B cell (primary cell): ENCODE measurements around the gene SMIM12. TPM values are rescaled to one million over a fixed set of nuclear protein-coding genes. Genes with fewer than 3 reads are reported as not detected.

Experiments used
- ATAC-seq: fragments of 200-7000 bp; cut with Tn5 transposase; one replicate; pipeline ENCODE4 v1.10.0; 2021; ENCODE audit warnings: low read depth, mild to moderate bottlenecking, moderate number of reproducible peaks, moderate library complexity
- CTCF ChIA-PET: fragments of 350-600 bp; sonication (Branson Sonifier 250); formaldehyde crosslinking; loops from one replicate; lab custom pipeline; 2021; ENCODE audit warnings: antibody characterized with exemption, inconsistent platforms; lab: Charles Lee
- POLR2A ChIA-PET: fragments of 350-600 bp; sonication (Branson Sonifier 250); formaldehyde crosslinking; loops from one replicate; lab custom pipeline; 2021; ENCODE audit warnings: antibody characterized with exemption; lab: Charles Lee
- DNase-seq: peaks from one replicate; pipeline ENCODE4 v3.0.0; 2013
- H2AFZ ChIP-seq: 2 replicates; pipeline ENCODE4 v1.6.1; 2012; ENCODE audit warnings: mild to moderate bottlenecking, low read depth, low read length; ENCODE audit not compliant: insufficient read depth, poor library complexity, severe bottlenecking
- H3K27ac ChIP-seq, 2 donors: 1 replicate in 1 of 2; 2 replicates in 1 of 2; pipeline ENCODE4 v1.5.1; 2012 to 2013; ENCODE audit warnings: low read length in 2 of 2, mild to moderate bottlenecking in 2 of 2, moderate library complexity in 1 of 2
- H3K27me3 ChIP-seq, 4 experiments: fragments of 200-600 bp in 1 of 4; sonication (generic) in 1 of 4; replicated peaks in 1 of 4; 1 replicate in 2 of 4; 2 replicates in 2 of 4; pipeline versions ENCODE4 v1.6.1 to v1.7.0; 2013 to 2016; ENCODE audit warnings: low read length in 3 of 4, mild to moderate bottlenecking in 2 of 4, mixed read lengths in 1 of 4, moderate library complexity in 1 of 4; ENCODE audit not compliant: insufficient read depth in 4 of 4, control insufficient read depth in 3 of 4; ENCODE audit errors: control extremely low read depth in 1 of 4
- H3K36me3 ChIP-seq, 2 experiments: replicated peaks in 1 of 2; 1 replicate in 1 of 2; 2 replicates in 1 of 2; pipeline versions ENCODE4 v1.6.1 to v1.7.1; 2013; ENCODE audit warnings: low read length in 1 of 2; ENCODE audit not compliant: insufficient read depth in 2 of 2, control insufficient read depth in 1 of 2; ENCODE audit errors: control extremely low read depth in 1 of 2, extremely low read depth in 1 of 2
- H3K4me1 ChIP-seq, 2 donors: fragments of 200-600 bp in 1 of 2; sonication (generic) in 1 of 2; 1 replicate in 1 of 2; 2 replicates in 1 of 2; pipeline versions ENCODE4 v1.5.1 to v1.6.1; 2013 to 2017; ENCODE audit warnings: low read length in 2 of 2; ENCODE audit not compliant: control insufficient read depth in 2 of 2, insufficient read depth in 2 of 2
- H3K4me2 ChIP-seq: replicated peaks from 2 replicates; pipeline ENCODE3; 2012; ENCODE audit warnings: mild to moderate bottlenecking, low read depth, low read length; ENCODE audit not compliant: poor library complexity, severe bottlenecking
- H3K4me3 ChIP-seq, 5 experiments: fragments of 200-600 bp in 1 of 5; sonication (generic) in 1 of 5; 1 replicate in 3 of 5; 2 replicates in 2 of 5; pipeline versions ENCODE4 v1.5.1 to v1.7.0; 2011 to 2016; ENCODE audit warnings: low read length in 4 of 5, mild to moderate bottlenecking in 4 of 5, low read depth in 2 of 5, control low read depth in 1 of 5, moderate library complexity in 1 of 5; ENCODE audit not compliant: insufficient read depth in 1 of 5; ENCODE audit errors: control extremely low read depth in 1 of 5, extremely low read depth in 1 of 5
- H3K79me2 ChIP-seq: fragments of 200-600 bp; sonication (generic); one replicate; pipeline ENCODE4 v1.6.0; 2016; ENCODE audit warnings: low read length; ENCODE audit not compliant: control insufficient read depth, insufficient read depth
- H3K9ac ChIP-seq: fragments of 200-600 bp; sonication (generic); 2 replicates; pipeline ENCODE4 v1.6.1; 2017; ENCODE audit warnings: mild to moderate bottlenecking, low read length, moderate library complexity
- H3K9me3 ChIP-seq, 3 donors: one replicate each; pipeline versions ENCODE4 v1.6.1 to v1.7.1; 2013; ENCODE audit warnings: low read length in 2 of 3; ENCODE audit not compliant: control insufficient read depth in 2 of 3, insufficient read depth in 1 of 3; ENCODE audit errors: control extremely low read depth in 1 of 3
- H4K20me1 ChIP-seq: 2 replicates; pipeline ENCODE4 v1.6.0; 2012; ENCODE audit warnings: mild to moderate bottlenecking, low read length; ENCODE audit not compliant: insufficient read depth, control insufficient read depth, poor library complexity, severe bottlenecking
- H3K27ac Mint-ChIP-seq: one replicate; pipeline ENCODE4 v1.8.0; 2021; ENCODE audit warnings: mixed read lengths
- H3K27me3 Mint-ChIP-seq: one replicate; pipeline ENCODE4 v1.8.0; 2021; ENCODE audit warnings: mixed read lengths
- H3K4me1 Mint-ChIP-seq: one replicate; pipeline ENCODE4 v1.8.0; 2021; ENCODE audit warnings: mixed read lengths
- H3K4me3 Mint-ChIP-seq: one replicate; pipeline ENCODE4 v1.8.0; 2021; ENCODE audit warnings: mixed read lengths
- H3K9me3 Mint-ChIP-seq: one replicate; pipeline ENCODE4 v1.8.0; 2022; ENCODE audit warnings: mixed read lengths; ENCODE audit not compliant: insufficient read depth
- CTCF ChIP-seq: fragments of 200-600 bp; IDR thresholded peaks from one replicate; pipeline ENCODE4 v1.8.0; 2022; ENCODE audit warnings: antibody characterized with exemption, mild to moderate bottlenecking
- EZH2 ChIP-seq: IDR thresholded peaks from 2 replicates; pipeline ENCODE4 v1.6.1; 2012; ENCODE audit warnings: borderline replicate concordance, low read depth, mild to moderate bottlenecking, moderate library complexity, low read length; ENCODE audit not compliant: insufficient read depth, poor library complexity, severe bottlenecking
- WGBS: methylation state at CpG from one replicate; pipeline ENCODE4 v1.1.5; 2013; ENCODE audit warnings: missing lambda C conversion rate; ENCODE audit not compliant: insufficient coverage; 5-methylcytosine and 5-hydroxymethylcytosine counted together
- intact Hi-C: fragments of 100-400 bp; cut with micrococcal nuclease; formaldehyde crosslinking; loops from one replicate; pipeline ENCODE4 v1.10.0; 2022
- polyA plus RNA-seq: library from polyadenylated mRNA; depleted of rRNA; stranded (reverse); fragments of >200 nt; gene quantifications from 2 replicates; pipeline ENCODE4 v1.2.3, GENCODE V29; 2012
- total RNA-seq, 2 donors: library from RNA; stranded (reverse); fragments of 120-200 nt in 1 of 2; gene quantifications; 1 replicate in 1 of 2; 2 replicates in 1 of 2; pipeline versions ENCODE4 v1.2.3 to v1.2.4, GENCODE V29; 2013 to 2022

Gene SMIM12
- total and polyA plus RNA-seq, 2 donors (not counting 1 experiment from before 2014, with no cell fraction given): 26.2 to 33.1 TPM

- H3K27me3 Mint-ChIP-seq: peaks cover 10% of the 10 kb centered on the region
- CTCF ChIA-PET: no interaction called here
Measured at GRCh38 chr1:34900775-34901502, 41.4 kb upstream of the SMIM12 start.

More at GRCh38 chr1:34900775-34901502, 41.4 kb upstream of the SMIM12 start:
- POLR2A ChIA-PET: no interaction called here
- H4K20me1 ChIP-seq: no peaks in the 10 kb centered on the region
- no peaks in the 10 kb centered on the region for H3K4me1 ChIP-seq
- no peaks in the 10 kb centered on the region for H3K9me3 ChIP-seq
- TF ChIP-seq EZH2 (no peak), CTCF (no peak)
- no peak overlapping the region for H3K4me3 ChIP-seq
- H2AFZ ChIP-seq: no peak overlapping the region
- ATAC-seq (no peak), DNase-seq (no peak)
- H3K27ac ChIP-seq: no peak overlapping the region
- H3K27me3 ChIP-seq: no peaks in the 10 kb centered on the region
- H3K9ac ChIP-seq: no peak overlapping the region
- Mint-ChIP-seq H3K9me3 (no peaks in the 10 kb centered on the region), H3K4me1 (no peaks in the 10 kb centered on the region), H3K4me3 (no peak overlapping the region), H3K27ac (no peak overlapping the region)
- no peaks in the 10 kb centered on the region for H3K79me2 ChIP-seq
- no peak overlapping the region for H3K4me2 ChIP-seq
- H3K36me3 ChIP-seq: no peaks in the 10 kb centered on the region
- 76% methylated on average over 13 of the region's 13 CpGs for WGBS
- intact Hi-C loops: no loop called here
